ENCODE measurements around the gene NPC2.

The NPC2 gene

DNA sequence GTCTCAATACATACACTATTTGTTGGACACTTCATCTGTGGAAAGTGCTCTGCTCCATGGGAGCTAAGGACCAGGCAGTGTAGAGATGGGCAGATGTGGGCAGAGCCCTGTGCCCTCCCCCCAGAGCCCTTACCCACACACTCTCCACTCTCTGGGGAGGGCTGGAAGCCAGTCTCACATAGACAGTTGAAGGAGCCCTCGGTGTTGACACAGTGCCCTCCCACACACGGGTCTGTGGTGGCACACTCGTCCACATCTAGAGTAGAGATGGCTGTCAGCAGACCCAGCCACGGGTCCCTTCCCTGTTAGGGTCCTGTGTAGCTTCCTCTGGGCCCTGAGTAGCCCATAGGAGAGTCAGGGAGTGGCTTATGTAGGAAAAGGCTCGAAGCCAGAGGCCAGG lies 14.7 kb upstream of the NPC2 start:
- H3K4me3 ChIP-seq = no peak overlapping the region
- H3K9me3 ChIP-seq (ENCODE audit: low read depth, low read length) = no peaks in the 10 kb centered on the region
- no peak for DNase-seq (ENCODE audit: low read depth, low spot score)
- TF ChIP-seq POLR2AphosphoS5 (IDR thresholded peaks at IDR 0.05; ENCODE audit: borderline replicate concordance, low read depth, low read length) = no peak
- no peak for TF ChIP-seq FOXP2 (optimal IDR thresholded peaks at IDR 0.05; ENCODE audit: control extremely low read depth, extremely low read length, insufficient read depth)
- no peak for TF ChIP-seq EZH2 (IDR thresholded peaks at IDR 0.05)
- no peak overlapping the region for H3K27ac ChIP-seq
- no peak overlapping the region for H3K9ac ChIP-seq (ENCODE audit: insufficient read length)
- no peaks in the 10 kb centered on the region for H3K36me3 ChIP-seq (ENCODE audit: insufficient read depth, low read length)

GRCh38 chr14:74507085-74507484 lies 14.0 kb upstream of the NPC2 start:
- DNase-seq (ENCODE audit: low read depth, low spot score) = no peak
- no peak overlapping the region for H3K27ac ChIP-seq
- no peaks in the 10 kb centered on the region for H3K36me3 ChIP-seq (ENCODE audit: insufficient read depth, low read length)
- no peaks in the 10 kb centered on the region for H3K9me3 ChIP-seq (ENCODE audit: low read depth, low read length)
- no peak for TF ChIP-seq FOXP2 (optimal IDR thresholded peaks at IDR 0.05; ENCODE audit: control extremely low read depth, extremely low read length, insufficient read depth)
- TF ChIP-seq EZH2 (IDR thresholded peaks at IDR 0.05) = no peak
- no peak for TF ChIP-seq POLR2AphosphoS5 (IDR thresholded peaks at IDR 0.05; ENCODE audit: borderline replicate concordance, low read depth, low read length)
- H3K9ac ChIP-seq (ENCODE audit: insufficient read length) = no peak overlapping the region
- no peak overlapping the region for H3K4me3 ChIP-seq

- H3K36me3 ChIP-seq (ENCODE audit: insufficient read depth, low read length) = no peaks in the 10 kb centered on the region
- no peak for TF ChIP-seq EZH2 (IDR thresholded peaks at IDR 0.05)
- no peak for TF ChIP-seq FOXP2 (optimal IDR thresholded peaks at IDR 0.05; ENCODE audit: control extremely low read depth, extremely low read length, insufficient read depth)
- TF ChIP-seq POLR2AphosphoS5 (IDR thresholded peaks at IDR 0.05; ENCODE audit: borderline replicate concordance, low read depth, low read length) = no peak
These were observed 13.3 kb upstream of the NPC2 start for GRCh38 chr14:74506411-74506851.

DNA sequence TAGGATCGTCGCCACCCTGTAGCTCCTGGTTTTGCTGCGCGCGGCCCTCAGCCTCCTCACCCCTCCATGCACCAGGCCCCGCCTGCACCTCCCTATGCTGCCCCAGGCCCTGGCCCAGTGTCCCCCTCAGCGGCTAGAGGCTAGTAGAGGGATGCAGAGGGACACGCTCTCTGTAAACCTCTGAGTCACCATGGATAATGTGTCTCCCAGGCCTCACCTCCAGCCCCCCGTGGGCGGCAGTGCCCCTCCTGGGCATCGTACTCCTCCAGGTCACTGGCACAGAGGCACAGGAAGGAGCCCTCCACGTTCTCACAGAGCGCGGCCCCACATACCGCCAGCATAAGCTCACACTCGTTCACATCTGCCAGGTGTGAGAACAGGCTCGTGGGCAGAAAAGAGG lies 12.7 kb upstream of the NPC2 start:
- H3K4me3 ChIP-seq = no peak overlapping the region
- no peaks in the 10 kb centered on the region for H3K36me3 ChIP-seq (ENCODE audit: insufficient read depth, low read length)
- TF ChIP-seq POLR2AphosphoS5 (IDR thresholded peaks at IDR 0.05; ENCODE audit: borderline replicate concordance, low read depth, low read length) (no peak), FOXP2 (optimal IDR thresholded peaks at IDR 0.05; ENCODE audit: control extremely low read depth, extremely low read length, insufficient read depth) (no peak), EZH2 (IDR thresholded peaks at IDR 0.05) (no peak)
- no peak overlapping the region for H3K27ac ChIP-seq
- no peak overlapping the region for H3K9ac ChIP-seq (ENCODE audit: insufficient read length)
- no peak for DNase-seq (ENCODE audit: low read depth, low spot score)
- no peaks in the 10 kb centered on the region for H3K9me3 ChIP-seq (ENCODE audit: low read depth, low read length)

More at GRCh38 chr14:74506411-74506851, 13.3 kb upstream of the NPC2 start:
- H3K4me3 ChIP-seq = no peak overlapping the region
- H3K9ac ChIP-seq (ENCODE audit: insufficient read length) = no peak overlapping the region
- H3K27ac ChIP-seq = no peak overlapping the region
- H3K9me3 ChIP-seq (ENCODE audit: low read depth, low read length) = no peaks in the 10 kb centered on the region
- DNase-seq (ENCODE audit: low read depth, low spot score) = no peak

DNA sequence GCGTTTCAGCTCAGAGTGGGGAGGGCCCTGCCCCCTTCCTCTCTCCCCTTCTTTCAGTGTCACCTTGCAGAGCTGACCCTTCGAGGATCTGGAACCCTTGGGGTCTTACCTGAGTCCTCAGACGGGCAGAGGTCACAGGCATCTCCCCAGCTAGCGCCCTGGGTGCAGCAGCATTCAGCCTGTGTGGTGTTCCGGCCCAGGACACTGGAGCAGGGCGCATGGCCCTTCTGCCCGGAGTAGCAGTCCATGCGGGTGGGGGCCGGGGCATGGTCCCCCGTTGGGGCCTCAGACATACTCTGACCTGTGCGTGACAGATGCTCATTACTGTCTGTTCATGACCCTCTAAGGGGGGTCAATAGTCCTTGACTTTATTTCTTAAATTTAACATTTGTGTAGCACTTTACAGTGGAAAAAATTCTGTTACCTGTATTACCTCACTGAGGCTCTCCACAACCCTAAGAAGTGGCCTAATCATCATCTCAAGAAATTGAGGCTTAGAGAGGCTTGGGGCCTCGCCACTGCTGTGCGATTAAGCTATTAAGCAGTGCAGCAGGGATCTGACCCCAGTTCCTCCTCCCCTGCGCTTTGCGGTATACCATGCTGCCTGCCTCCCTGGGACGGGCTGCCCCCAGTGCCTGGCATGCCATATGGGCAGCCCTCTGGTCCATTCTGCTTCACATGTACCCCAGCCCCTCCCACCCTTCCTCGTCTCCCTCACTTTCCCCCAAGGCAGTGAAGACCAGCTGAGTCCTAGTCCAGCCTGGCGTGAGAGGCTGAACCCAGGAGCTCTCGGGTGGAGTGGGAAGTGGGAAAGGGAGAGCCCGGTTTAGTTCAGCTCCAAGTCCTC lies 12.0 kb upstream of the NPC2 start:
- TF ChIP-seq EZH2 (IDR thresholded peaks at IDR 0.05) (no peak), POLR2AphosphoS5 (IDR thresholded peaks at IDR 0.05; ENCODE audit: borderline replicate concordance, low read depth, low read length) (no peak), FOXP2 (optimal IDR thresholded peaks at IDR 0.05; ENCODE audit: control extremely low read depth, extremely low read length, insufficient read depth) (no peak)
- Histone ChIP-seq H3K4me3 (no peak overlapping the region), H3K27ac (no peak overlapping the region)

DNA sequence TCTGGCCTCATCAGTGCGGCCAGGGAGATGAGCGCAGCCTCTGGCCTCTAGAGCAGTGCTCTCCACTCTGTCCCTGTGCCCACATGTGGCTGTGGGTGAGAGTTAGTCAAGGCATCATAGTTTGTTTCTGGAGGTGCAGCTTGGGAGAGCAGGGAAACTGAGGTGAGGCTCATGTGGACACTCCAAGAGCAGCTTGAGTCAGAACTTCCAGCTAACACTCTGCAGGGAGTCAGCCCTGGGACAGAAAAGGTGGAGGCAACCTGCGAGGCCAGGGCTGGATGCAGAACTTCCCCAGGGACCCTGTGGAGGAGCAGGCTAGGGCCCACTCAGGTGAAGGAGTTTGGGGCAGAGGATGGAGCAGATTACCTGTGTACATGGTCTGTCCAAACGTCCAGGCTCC lies 11.3 kb upstream of the NPC2 start:
- DNase-seq (ENCODE audit: low read depth, low spot score) = no peak
- no peaks in the 10 kb centered on the region for H3K36me3 ChIP-seq (ENCODE audit: insufficient read depth, low read length)
- H3K4me3 ChIP-seq = no peak overlapping the region
- no peak overlapping the region for H3K9ac ChIP-seq (ENCODE audit: insufficient read length)
- TF ChIP-seq FOXP2 (optimal IDR thresholded peaks at IDR 0.05; ENCODE audit: control extremely low read depth, extremely low read length, insufficient read depth) = no peak
- TF ChIP-seq POLR2AphosphoS5 (IDR thresholded peaks at IDR 0.05; ENCODE audit: borderline replicate concordance, low read depth, low read length) = no peak
- no peak for TF ChIP-seq EZH2 (IDR thresholded peaks at IDR 0.05)
- no peak overlapping the region for H3K27ac ChIP-seq
- no peaks in the 10 kb centered on the region for H3K9me3 ChIP-seq (ENCODE audit: low read depth, low read length)

More for the DNA sequence above, 12.0 kb upstream of the NPC2 start:
- DNase-seq (ENCODE audit: low read depth, low spot score) = no peak
- no peaks in the 10 kb centered on the region for H3K36me3 ChIP-seq (ENCODE audit: insufficient read depth, low read length)
- H3K9ac ChIP-seq (ENCODE audit: insufficient read length) = no peak overlapping the region
- H3K9me3 ChIP-seq (ENCODE audit: low read depth, low read length) = no peaks in the 10 kb centered on the region

DNA sequence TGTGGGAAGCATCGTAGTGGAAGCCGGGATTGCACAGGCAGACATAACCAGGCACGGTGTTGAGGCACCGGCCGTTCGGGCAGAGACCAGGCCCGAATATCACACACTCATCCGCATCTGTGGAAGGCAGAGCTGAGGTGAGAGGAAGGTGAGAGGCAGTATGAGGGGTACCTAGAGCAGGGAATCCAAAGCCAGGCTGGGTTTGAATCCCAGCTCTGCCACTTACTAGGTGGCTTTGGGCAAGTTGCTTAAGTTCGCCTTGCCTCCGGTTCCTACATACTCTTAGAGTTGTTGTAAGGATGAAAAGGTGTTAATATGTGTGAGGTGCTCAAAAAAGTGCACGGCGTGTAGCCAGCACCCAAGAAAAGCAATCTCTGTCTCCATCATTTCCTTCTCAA lies 10.8 kb upstream of the NPC2 start:
- DNase-seq (ENCODE audit: low read depth, low spot score) = no peak
- Histone ChIP-seq H3K9me3 (ENCODE audit: low read depth, low read length) (no peaks in the 10 kb centered on the region), H3K4me3 (no peak overlapping the region), H3K9ac (ENCODE audit: insufficient read length) (no peak overlapping the region), H3K36me3 (ENCODE audit: insufficient read depth, low read length) (no peaks in the 10 kb centered on the region), H3K27ac (no peak overlapping the region)
- TF ChIP-seq EZH2 (IDR thresholded peaks at IDR 0.05) = no peak
- no peak for TF ChIP-seq POLR2AphosphoS5 (IDR thresholded peaks at IDR 0.05; ENCODE audit: borderline replicate concordance, low read depth, low read length)
- no peak for TF ChIP-seq FOXP2 (optimal IDR thresholded peaks at IDR 0.05; ENCODE audit: control extremely low read depth, extremely low read length, insufficient read depth)

DNA sequence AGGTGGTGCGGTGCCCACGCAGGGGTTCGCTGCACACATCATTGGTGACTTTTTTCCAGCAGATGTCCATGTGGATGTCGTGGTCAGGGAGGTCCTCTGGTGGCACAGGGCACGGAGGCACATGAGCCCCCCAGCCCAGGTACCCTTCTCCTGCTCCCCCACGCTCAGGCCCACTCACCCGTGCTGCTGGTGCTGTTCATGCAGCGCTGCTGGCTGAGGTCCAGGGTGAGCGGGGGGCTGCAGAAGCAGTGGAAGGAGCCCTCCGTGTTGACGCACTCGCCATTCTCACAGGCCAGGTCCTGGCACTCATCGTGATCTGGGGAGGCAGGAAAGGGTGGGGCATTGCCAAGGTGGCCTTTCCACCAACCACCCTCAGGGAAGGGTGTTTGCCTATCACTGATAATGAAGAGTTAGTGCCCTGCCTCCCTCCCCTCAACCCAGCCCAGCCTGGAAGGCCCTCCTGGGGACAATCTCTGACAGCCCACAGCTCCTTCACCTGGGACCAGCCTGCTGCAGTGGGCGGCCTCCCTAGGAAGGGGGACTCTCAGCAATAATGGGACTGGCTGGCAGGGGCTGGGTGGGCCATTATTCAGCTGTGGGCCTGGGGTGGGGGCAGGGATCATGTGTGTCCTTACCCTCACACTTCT lies 10.3 kb upstream of the NPC2 start:
- H3K27ac ChIP-seq = no peak overlapping the region
- no peaks in the 10 kb centered on the region for H3K9me3 ChIP-seq (ENCODE audit: low read depth, low read length)
- DNase-seq (ENCODE audit: low read depth, low spot score) = no peak
- no peaks in the 10 kb centered on the region for H3K36me3 ChIP-seq (ENCODE audit: insufficient read depth, low read length)
- H3K9ac ChIP-seq (ENCODE audit: insufficient read length) = no peak overlapping the region
- no peak overlapping the region for H3K4me3 ChIP-seq
- no peak for TF ChIP-seq POLR2AphosphoS5 (IDR thresholded peaks at IDR 0.05; ENCODE audit: borderline replicate concordance, low read depth, low read length)
- TF ChIP-seq FOXP2 (optimal IDR thresholded peaks at IDR 0.05; ENCODE audit: control extremely low read depth, extremely low read length, insufficient read depth) = no peak
- TF ChIP-seq EZH2 (IDR thresholded peaks at IDR 0.05) = no peak

Measured in SK-N-MC (cell line).